ENCODE data around the gene CPLX4.

CPLX4 gene

GRCh38 chr18:59308248-59308937, 10.1 kb downstream of the CPLX4 start:
- peak; percentile 80 for DNase-seq (ENCODE audit: low spot score)
- peak; percentile 88 for TF ChIP-seq CTCF (IDR thresholded peaks at IDR 0.05; ENCODE audit: extremely low read depth, missing control alignments)

- TF ChIP-seq CTCF (IDR thresholded peaks at IDR 0.05; ENCODE audit: extremely low read depth, missing control alignments) = no peak
- no peak for DNase-seq (ENCODE audit: low spot score)
Observed at GRCh38 chr18:59306640-59307039, 11.8 kb downstream of the CPLX4 start.

GRCh38 chr18:59305295-59305694, 13.2 kb downstream of the CPLX4 start:
- no peak for DNase-seq (ENCODE audit: low spot score)
- no peak for TF ChIP-seq CTCF (IDR thresholded peaks at IDR 0.05; ENCODE audit: extremely low read depth, missing control alignments)

GRCh38 chr18:59303656-59304195, 14.7 kb downstream of the CPLX4 start:
- no peak for DNase-seq (ENCODE audit: low spot score)
- no peak for TF ChIP-seq CTCF (IDR thresholded peaks at IDR 0.05; ENCODE audit: extremely low read depth, missing control alignments)

GRCh38 chr18:59303006-59303405, 15.4 kb downstream of the CPLX4 start:
- no peak for DNase-seq (ENCODE audit: low spot score)
- TF ChIP-seq CTCF (IDR thresholded peaks at IDR 0.05; ENCODE audit: extremely low read depth, missing control alignments) = no peak

- DNase-seq (ENCODE audit: low spot score) = no peak
- no peak for TF ChIP-seq CTCF (IDR thresholded peaks at IDR 0.05; ENCODE audit: extremely low read depth, missing control alignments)
Observed at GRCh38 chr18:59301929-59302328, 16.5 kb downstream of the CPLX4 start.

- no peak for TF ChIP-seq CTCF (IDR thresholded peaks at IDR 0.05; ENCODE audit: extremely low read depth, missing control alignments)
- DNase-seq (ENCODE audit: low spot score) = no peak
Observed at GRCh38 chr18:59300676-59301285, 17.7 kb downstream of the CPLX4 start.
